ENCODE data around the gene SLC6A20.
A peak's percentile ranks its signal among the peaks of the same experiment; 100 is the strongest.
"Not testable (repeated sequence)": the region's sequence is repeated elsewhere in the genome, so short reads cannot be mapped to it uniquely, and the experiment has no call there.

SLC6A20 gene

DNA sequence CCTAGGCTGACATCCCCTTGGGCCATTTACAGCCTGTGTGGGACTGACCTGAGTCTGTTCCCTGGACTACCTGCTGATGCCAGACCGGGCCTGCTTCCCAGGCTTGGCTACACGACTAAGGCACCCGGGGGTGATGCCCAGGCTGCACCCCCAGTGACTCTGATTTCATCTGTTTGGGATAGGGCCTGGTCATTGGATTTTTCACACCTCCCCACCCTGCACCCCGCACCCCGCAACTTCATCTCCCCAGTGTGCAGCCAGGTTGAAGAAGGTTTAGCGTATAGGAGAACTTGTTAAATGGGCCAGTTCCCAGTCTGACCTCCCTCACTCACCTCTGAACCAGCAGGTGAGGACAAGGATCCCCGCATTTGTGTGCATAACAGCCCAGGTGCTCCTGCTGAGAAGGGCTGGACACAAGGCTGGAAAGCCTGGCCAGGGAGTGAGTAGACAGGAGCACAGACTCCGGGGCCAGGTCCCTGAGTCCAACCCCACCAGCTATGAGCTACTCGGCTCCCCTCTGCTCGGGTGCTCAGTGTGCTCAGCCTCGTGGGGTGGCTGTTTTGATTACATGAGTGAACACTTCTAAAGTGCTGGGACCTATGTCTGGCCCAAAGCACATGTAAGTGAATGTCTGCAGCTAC is 18.5 kb downstream of the SLC6A20 start:
- DNase-seq = no peak

DNA sequence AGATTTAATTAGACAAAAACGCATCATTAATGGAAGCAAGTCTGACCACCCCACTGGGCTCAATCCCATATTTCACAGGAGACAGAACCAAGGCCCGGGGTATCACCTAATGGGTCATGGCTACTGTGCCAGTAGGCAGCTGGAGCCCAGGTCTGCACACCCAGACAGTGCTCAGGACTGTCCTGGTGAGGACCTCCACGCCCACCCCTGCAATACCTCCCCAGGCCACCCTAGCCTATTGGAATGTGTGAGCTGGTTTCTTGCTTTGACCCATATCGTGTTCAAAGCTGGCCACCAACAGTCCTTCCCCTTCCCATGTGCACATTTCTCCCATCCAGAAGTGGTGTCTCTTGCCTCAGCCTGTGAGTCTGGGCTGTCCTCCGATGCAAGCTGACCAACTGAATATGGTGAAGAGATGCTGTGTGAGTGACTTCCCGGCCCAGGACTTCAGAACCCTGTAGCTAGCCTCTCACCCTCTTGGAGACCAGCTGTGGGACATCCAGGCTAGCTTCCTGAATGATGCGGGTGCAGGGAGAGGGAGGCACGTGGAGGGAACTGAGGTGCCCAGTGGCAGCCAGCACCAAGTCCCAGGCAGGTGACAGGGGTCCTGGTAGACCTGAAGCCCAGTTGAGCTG is 19.1 kb downstream of the SLC6A20 start:
- DNase-seq = no peak

DNA sequence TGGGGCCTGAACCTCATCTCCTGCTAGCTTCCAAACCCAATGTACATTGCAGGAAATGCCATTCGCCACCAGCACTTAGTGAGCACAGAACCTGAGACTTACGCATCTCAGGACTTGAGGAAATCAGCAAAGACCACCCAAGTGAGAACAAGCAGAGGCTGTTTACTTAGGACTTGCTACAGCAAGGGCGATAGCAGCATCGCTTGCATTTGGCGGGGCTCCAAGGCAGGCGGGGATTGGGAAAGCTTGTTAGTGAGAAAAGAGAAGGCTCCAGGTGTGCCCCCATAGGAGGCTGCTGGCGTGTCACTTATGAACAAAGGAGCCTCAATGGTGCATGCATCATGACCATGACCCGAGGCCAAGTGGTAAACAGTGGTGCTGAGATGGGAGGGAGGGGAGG is 19.7 kb downstream of the SLC6A20 start:
- DNase-seq = no peak

DNA sequence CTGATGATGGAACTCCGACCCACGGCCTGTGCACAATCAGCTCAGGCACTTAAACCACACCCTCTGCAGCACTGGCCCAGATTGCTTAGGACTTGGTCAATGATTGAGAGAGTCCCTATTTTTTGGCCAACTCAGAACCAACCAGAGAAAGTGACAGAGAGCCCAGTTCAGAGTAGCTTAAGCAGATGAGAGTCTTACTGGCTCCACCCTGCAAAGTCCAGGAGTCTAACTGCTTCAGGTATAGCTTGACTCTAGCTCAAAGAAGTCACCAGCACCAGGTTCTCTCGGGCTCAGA is 20.1 kb downstream of the SLC6A20 start:
- no peak for DNase-seq

DNA sequence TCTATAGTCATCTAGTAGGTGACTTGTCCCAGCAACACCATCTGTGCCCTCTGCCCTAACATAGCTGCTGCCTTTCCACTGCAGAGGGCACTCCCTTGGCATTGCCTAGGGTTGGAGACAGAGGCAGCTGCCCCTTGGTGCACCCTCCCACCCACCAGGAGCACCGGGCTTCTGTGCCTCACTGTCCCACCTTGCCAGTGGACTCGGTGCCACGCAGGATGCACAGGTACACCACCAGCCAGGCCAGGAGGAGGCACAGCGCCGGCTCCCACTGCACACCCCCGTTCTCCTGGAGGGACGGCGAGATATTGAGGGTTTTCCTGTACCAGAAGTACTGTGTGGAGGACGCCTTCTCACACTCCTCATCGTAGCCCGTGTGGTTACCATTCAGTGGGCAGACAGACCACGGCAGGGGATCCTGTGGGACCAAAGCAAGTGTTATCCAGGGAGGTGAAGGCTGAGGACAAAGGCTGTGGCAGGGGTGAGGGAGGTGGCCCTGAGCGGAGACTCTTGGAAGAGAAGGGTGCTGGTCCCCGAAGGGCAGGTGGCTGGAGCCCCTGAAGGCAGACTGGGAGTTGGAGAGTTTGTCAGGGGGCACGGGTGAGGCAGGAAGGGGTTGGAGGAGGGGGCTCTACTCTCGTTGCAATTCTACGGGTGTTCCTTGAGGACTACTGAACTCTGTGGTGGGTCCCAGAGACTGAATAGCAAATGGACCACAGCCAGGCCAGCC is 20.6 kb downstream of the SLC6A20 start:
- no peak for DNase-seq

DNA sequence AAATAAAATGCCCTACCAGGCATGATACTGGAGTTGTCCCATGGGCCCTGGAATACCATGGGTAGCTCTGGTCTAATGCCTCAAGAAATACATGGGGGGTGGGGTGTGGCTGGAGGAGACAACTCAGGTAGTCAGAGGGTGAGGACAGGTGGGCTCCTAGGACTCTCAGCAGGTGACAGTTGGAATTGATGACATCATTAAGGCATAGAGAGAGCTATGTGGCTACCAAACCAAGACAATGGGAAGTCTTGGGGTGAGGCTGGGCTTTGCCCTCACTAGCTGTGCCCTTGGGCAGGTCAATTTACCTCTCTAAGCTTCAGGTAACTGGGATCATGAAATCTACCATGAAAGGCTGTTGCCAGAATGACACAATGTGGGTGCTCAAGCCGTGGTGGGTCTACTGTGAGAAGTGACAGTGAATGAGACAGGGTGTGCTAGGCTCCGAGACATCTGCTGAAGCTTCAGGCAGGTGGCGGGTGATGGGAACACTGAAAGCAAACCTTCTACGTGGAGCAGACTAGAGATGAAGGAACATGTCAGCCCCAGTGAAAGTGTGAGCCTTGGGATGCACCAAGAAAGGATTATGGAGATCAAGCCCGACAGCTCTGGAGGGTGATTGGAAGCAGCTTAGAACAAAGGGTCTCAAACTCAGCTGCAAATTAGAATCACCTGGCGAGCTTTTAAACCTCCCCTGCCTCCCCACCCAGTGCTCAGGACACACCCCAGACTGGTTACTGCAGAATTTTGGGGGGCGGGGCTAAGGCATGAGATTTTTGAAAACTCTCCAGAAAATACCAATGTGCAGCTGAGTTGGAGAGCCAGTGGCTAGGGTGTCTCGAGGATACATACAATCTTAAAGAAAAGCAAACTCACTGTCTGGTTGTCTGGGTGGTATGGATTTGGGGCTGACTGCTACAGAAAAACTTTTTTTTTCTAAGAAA is 21.5 kb downstream of the SLC6A20 start:
- no peak for DNase-seq

DNA sequence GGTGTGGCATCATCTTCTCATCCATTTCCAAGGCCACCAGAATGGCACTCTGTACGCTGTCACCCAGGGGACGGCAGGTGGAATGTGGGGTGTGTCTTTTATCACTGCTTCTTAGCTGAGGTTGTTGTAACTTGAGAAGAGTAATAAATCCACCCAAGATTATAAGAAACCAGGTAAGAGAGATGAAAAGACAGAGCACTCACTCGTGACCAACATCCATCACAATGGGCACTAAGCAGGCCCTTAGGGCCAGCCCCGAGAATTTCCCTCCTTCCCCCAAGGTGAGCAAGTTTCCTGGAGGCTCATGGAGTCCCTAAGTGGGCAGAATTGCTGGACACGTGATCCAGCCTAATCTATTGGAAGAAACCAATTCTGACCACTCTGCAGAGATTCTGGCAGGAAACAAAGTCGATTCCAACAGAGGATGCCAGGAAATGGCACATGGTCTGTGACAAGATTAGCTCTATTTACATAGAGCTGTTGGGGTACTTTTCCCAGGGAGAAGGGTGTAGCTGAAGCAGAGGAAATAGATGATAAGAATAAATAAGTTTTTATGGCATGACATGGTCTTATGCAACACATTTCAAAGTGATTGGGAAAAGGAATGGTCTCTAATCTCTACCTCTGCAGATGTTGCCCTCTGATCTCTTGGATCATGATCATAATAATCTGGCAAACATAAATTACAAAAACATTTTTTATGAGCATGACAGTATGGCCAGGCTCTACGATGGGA is 22.5 kb downstream of the SLC6A20 start:
- DNase-seq = no peak

DNA sequence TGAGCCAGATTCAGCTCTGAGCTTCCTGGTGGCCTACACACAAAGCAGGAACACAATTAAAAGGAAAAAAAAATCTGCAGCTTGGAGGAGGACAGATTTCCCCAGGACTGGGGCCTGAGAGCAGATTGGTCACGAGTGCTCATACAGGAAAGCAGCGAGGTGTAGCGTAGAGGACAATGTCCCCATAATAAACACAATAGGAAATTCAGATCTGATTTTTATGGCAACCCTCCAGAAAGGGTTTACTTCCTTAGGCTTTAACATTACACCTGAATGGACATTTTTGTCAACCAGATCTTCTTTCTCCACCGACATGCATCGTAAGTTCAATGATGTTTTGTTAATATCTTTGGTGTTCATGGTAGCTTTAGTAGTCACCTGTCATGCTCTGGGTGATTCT is 23.3 kb downstream of the SLC6A20 start:
- DNase-seq = no peak

DNA sequence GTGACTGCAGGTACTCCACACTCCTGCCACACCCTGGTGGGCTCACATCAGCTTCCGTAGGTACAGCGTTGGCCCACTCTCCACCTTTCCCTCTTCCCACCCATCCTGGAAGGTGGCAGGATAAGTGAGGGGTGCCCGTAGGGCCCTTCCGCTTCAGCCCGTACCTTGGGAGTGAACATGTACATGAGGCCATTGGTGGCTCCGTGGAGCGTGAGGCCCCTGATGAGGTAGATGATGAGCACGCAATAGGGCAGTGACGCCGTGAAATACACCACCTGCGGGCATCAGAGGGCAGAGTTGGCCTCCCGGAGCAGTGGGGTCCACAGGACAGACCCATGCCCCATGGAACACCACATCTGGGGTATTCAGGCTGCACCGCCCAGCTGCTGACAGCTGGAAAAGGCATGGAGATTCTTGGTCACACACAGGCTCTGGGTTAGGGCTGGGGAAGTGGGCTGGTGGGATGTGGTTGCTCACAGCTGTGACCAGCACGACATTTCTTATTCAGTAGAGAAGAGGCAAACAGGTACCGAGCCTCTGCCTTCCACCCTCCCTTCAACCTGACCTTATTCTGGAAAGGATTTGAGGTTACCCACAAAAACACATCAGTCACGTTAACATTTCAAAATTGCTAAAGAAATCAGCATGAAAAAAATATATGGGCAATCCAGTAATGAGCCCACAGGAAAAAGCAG is 23.8 kb downstream of the SLC6A20 start:
- no peak for DNase-seq

DNA sequence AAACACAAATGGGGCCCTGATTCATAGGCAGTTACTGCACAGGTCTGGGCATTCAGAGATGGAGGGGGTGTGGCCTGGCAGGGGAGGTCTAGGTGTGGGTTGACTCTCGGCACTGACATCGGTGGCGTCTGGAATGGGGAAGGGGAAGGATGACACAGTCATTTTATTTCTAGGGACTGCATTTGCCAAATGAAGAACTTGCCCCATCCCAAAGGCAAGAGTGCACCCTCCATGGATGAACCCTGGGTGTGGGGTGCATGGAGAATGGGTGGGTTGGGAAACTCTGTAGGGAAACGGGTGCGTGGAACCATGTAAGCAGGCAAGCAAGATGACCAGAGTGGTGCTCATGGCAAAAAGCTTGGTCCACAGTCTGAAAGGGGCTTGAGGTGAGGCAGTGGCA is 24.5 kb downstream of the SLC6A20 start:
- DNase-seq = no peak

DNA sequence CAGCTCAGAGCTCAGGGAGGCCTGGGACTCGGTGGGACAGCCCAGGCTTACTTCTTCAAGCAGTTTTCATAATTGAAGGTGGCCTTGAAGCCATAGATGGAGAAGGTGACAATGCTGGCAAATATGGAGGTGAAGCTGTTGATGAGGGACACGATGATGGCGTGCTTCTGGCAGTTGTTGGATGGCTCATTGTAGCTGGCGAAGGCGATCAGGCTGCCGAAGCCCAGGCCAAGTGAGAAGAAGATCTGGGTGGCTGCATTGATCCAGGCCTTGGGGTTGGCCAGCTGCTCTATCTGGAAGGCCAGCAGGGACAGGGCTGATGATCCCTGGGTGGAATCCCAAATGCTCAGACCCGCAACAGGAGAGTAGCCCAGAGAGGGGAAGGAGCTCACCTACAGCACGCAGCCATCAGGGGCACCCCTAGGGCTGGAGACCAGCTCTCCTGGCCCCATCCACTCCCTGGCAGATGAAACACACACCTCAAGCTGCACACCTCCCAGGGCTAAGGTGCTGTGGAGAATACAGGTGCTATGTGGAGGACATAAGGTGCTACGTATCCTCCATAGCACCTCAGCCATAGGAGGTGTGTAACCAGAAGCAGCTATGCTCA is 25.1 kb downstream of the SLC6A20 start:
- DNase-seq = no peak

DNA sequence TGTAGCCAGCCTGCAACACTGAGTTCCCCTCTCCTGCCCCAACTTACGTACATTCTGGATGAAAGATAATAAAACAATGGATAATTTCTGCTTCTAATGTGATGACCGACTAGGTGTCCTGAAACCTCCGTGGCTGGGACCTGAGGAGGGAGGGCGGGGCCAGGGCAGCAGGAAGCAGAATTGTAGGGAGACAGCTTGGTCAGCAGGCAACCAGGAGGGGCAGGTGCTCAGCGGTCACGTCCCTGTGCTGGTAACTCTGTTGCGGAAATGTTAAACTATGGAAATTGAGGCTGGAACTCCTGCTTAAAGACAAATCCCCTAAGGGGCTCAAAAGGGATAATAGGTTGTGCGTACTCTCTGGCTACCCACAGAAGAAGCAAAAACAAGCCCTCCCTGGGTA is 30.4 kb downstream of the SLC6A20 start:
- no peak for DNase-seq

DNA sequence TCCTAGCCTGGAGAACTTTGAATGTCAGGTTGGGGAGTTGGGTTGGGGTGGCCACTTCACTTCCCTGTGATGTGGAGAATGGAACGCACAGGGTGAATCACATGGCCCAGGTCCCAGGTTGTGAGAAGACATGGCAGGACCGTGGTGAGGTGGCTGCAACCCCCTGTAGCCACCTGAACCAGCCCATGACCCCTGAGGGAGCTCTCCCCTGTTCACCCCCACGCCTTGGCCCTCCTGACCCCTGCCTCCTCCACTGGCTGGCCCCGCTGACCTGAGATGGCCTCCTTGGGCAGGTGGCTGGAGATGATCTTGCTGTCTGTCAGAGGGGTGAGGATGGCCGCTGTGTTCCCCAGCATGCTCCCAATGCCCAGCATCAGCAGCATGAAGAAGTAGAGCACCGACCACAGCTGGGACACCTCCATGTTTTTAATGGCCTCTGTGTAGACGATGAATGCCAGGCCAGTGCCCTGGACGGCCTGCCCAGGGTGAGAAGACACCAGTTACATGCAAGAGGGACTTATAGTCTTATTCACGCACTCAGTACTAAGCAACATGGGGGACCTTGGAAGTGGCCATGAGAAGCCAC is 31.0 kb downstream of the SLC6A20 start:
- DNase-seq = no peak

DNA sequence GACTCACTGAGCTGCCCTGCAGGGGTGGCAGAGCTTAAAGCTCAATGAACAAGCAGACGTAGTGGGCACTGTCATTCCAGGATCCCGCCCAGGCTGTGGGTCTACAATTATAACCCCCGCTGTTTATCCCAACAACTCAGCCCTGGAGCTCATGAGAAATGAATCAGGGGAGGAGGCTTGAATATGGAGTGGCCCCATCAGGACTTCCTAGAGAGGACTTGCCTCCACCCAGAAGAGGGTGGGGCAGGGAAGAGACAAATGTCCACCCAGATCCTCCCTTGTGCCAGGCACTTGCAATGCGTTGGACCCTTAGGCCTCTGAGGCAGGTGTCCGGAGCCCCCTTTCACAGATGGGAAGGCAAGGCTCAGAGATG is 33.0 kb downstream of the SLC6A20 start:
- no peak for DNase-seq

DNA sequence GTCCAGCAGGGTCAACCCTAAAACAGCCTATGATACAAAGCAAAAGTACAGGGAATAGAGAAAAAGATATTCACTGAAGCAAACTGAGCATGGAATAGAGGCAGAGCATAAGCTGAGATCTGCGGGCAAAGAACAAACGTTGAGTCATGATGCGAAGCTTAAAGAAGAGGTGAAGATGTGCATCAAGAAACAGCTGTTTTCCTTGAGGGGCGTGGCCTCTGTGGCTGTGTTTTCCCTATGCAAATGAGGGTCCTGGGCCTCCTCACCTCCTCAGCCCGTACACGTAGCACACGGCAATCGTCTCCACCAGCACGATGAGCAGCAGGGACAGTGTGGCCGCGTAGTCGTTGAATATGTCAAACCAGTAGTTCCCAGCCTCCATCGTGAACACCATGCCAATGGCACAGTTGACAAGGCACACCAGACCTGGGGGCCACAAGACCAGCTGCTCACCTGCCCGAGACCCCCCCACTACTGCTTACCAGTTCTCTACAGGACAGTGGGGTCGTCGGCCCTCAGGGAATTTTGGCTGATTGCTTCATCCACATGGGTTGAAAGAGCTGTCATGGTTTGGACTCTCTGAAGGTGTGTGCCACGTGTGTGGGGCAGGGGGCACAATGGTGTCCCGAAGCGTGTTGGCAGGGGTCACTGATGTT is 33.6 kb downstream of the SLC6A20 start:
- DNase-seq = no peak

DNA sequence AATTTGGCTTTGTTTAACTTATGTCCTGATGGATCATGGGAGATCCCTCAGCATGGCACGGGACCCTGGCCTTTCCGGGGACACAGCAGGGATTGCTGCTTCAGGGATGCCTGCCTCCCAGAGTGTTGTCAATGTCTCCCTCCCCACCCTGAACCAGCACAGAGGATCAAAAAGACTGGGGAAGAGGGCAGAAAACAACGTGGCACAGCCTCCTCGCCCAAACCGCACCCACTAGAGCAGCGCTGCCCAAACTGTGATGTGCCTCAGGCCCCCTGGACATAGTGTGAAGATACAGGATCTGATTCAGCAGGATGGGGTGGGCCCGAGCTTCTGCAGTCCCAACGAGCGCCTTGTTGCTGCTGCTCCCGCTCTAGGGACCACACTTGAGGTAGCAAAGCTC is 34.5 kb downstream of the SLC6A20 start:
- no peak for DNase-seq

DNA sequence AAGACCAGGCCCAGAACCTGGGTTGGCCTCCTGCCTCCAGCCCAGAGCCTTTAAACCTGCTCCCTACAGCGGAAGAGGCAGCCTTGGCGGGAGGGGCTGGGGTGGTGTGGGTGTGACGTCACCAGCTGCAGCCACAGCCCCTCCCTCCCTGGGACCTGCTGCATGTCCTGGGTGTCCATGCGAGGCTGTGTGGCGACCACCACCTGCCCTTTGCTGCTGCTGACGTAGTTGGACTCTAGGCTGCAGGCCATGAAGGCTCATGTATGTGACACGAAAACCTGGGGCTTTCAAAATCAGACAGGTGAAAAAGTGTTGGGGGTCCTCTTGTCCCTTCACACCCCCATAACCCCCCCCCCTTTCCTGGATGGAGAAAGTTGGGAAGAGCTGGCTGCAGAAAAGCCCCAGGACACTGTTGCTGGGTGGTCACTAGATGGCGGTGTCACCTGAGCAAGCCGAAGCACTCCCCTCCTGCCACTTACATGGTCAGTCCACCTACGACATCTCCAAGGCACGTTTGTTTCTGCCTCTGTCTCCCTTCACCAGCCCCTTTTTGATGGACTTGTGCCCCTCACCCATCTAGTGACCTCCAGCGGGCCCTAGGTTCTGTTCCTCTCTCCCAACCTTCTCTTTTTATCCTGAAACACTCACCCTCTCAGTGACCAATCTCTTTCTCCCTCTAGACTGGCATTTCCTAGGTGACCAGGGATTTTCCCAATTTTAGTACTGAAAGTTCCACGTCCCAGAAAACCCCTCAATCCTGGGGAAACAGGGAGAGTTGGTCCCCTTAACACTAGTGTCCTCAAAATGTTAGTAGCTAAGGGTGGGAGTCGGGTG is 35.2 kb downstream of the SLC6A20 start:
- peak; percentile 16 to 40 for DNase-seq

DNA sequence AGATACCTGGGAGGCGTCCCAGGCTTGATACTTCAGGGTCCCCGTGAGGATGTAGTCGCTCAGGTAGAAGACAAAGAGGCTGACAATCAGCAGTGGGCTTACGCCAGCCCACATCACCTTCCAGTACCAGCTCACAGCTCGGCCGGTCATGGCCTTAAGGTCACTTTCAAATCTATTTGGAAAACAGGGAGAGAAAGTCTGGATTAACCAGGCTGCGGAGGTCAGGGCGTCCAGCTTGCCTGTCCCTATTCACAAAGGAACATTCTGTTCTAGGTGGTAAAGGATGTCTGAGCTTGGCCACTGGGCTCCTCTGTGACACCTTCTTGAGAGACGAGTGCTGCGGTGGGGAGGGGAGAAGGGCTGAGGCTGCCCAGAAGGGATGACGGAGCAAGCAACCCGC is 36.5 kb downstream of the SLC6A20 start:
- DNase-seq = no peak

DNA sequence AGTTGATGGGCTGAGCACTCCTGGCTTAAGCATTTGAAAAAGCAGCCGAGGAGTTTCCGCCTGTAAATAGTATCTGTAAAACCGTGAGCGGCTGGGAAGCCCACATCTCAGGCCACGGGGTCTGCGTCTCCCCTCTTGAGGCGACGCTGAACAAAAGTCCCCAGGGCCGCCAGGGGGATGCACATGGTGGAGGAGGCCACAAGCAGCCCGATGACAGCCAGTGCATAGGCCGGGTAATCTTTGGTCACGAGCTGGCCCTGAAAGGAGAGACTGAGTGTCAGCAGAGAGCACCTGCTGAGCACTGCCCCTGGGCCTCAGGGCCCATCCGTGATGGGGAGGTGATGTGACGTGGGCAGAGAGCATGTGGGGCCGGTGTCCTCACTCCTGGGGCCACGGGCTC is 37.5 kb downstream of the SLC6A20 start:
- no peak for DNase-seq

DNA sequence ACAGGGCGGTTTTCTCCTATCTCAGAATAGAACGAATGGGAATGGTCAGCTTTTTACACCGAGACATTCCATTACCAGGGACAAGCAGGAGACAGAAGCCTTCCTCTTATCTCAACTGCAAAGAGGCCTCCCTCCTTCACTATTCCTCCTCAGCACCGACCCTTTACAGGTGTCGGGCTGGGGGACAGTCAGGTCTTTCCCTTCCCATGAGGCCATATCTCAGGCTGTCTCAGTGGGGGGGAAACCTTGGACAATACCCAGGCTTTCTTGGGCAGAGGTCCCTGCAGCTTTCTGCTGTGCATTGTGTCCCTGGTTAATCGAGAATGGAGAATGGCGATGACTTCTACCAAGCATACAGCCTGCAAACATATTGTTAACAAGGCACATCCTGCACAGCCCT is 39.2 kb downstream of the SLC6A20 start:
- DNase-seq = not testable (repeated sequence)

All from stimulated activated CD4-positive, alpha-beta T cell treated with anti-CD3 and anti-CD28 coated beads, Interleukin-2, amount 100 ng/mL, for 48 hours (primary cell).